ENCODE measurements around the gene LGI4.

The LGI4 gene

DNA sequence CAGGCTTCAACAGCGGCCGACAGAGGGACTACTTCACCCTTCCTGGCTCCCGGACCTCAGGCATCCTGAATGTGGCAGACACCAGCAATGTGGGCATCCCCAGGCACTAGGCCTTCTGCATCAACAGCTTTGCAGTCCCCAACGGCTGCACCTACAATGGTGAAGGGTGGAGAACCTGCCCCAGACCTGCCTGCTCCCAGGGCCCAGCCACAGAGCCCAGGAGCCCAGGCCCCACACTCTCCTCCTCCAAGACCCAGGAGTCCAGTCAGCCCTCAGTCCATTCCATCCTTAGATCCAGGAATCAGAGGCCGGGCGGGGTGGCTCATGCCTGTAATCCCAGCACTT lies 58.9 kb downstream of the LGI4 start:
- H3K4me3 ChIP-seq (ENCODE audit: low read depth, low read length): no peak overlapping the region
- DNase-seq (ENCODE audit: low read depth): no peak
- TF ChIP-seq, protein P1, sequence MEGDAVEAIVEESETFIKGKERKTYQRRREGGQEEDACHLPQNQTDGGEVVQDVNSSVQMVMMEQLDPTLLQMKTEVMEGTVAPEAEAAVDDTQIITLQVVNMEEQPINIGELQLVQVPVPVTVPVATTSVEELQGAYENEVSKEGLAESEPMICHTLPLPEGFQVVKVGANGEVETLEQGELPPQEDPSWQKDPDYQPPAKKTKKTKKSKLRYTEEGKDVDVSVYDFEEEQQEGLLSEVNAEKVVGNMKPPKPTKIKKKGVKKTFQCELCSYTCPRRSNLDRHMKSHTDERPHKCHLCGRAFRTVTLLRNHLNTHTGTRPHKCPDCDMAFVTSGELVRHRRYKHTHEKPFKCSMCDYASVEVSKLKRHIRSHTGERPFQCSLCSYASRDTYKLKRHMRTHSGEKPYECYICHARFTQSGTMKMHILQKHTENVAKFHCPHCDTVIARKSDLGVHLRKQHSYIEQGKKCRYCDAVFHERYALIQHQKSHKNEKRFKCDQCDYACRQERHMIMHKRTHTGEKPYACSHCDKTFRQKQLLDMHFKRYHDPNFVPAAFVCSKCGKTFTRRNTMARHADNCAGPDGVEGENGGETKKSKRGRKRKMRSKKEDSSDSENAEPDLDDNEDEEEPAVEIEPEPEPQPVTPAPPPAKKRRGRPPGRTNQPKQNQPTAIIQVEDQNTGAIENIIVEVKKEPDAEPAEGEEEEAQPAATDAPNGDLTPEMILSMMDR (IDR thresholded peaks at IDR 0.05; ENCODE audit: control insufficient read depth, extremely low read depth, insufficient read depth): no peak

DNA sequence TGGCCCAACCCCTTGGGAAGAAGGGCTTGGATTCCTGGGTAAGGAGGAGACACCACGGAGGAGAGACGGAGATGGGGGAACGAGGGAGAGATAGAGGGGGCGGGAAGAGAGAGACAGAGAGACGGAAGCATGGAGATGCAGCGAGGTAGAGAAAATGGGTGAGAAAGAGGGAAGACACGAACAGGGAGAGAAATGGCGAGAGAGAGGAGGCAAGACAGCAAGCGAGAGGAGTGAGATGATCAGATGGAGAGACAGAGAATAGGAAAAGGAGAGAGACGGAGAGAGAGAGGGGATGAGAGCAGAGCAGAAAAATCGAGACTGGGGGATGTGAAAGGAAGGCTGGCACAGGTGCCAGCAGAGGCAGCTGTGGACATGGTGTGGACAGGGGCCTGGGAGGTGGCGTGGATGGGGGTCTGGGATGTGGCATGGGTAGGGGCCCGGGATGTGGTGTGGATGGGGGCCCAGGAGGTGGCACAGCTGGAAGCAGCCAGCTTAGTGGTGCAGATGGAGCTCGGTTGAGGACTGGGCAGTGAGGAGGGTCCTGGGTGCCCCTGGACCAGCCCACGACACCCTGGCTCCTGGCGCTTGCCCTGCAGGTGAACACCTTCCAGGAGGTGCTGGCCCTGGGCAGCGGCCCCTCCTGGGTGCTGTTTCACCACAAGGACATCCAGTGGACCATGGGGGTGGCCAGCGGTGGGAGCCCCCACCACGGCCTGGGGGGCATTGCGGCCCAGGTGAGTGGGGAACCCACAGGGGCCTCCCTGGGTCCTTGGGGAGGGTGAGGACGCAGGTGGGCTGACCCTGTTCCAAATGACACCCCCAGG lies 59.4 kb downstream of the LGI4 start:
- TF ChIP-seq, protein P1 (IDR thresholded peaks at IDR 0.05; ENCODE audit: control insufficient read depth, extremely low read depth, insufficient read depth): no peak
- no peak for DNase-seq (ENCODE audit: low read depth)
- H3K4me3 ChIP-seq (ENCODE audit: low read depth, low read length): no peak overlapping the region

Data from LNCaP clone FGC (cell line).